ENCODE data around the gene WT1. TPM values are rescaled to one million over a fixed set of nuclear protein-coding genes. Genes with fewer than 3 reads are reported as not detected.
A peak's percentile ranks its signal among the peaks of the same experiment; 100 is the strongest.
"Not testable (repeated sequence)": the region's sequence is repeated elsewhere in the genome, so short reads cannot be mapped to it uniquely, and the experiment has no call there.

The WT1 gene
- total RNA-seq, 6 experiments from 2014 or later: not detected

GRCh38 chr11:32375826-32376225, 59.5 kb downstream of the WT1 start:
- no peak for DNase-seq
- Mint-ChIP-seq H3K27me3 (ENCODE audit: insufficient read depth) (peaks cover 8% of the 10 kb centered on the region; the same call in 1 of the 2 replicates), H3K9me3 (no peaks in the 10 kb centered on the region), H3K27ac (no peak overlapping the region), H3K4me3 (no peak overlapping the region), H3K36me3 (ENCODE audit: low read depth) (no peaks in the 10 kb centered on the region), H3K4me1 (ENCODE audit: low read depth) (peaks cover 6% of the 10 kb centered on the region; the same call in 1 of the 2 replicates)
- TF ChIP-seq CTCF (IDR thresholded peaks at IDR 0.05): no peak

- no peak overlapping the region for H3K27ac Mint-ChIP-seq
- no peak for DNase-seq
- H3K4me1 Mint-ChIP-seq (ENCODE audit: low read depth): peaks cover 6% of the 10 kb centered on the region; the same call in 1 of the 2 replicates
- no peaks in the 10 kb centered on the region for H3K9me3 Mint-ChIP-seq
- TF ChIP-seq CTCF (IDR thresholded peaks at IDR 0.05): peak; percentile 74
- H3K27me3 Mint-ChIP-seq (ENCODE audit: insufficient read depth): peaks cover 5% of the 10 kb centered on the region; the same call in 1 of the 2 replicates
- H3K36me3 Mint-ChIP-seq (ENCODE audit: low read depth): no peaks in the 10 kb centered on the region
- no peak overlapping the region for H3K4me3 Mint-ChIP-seq
Observed at GRCh38 chr11:32374261-32374711, 61.1 kb downstream of the WT1 start.

GRCh38 chr11:32369987-32370386, 65.4 kb downstream of the WT1 start:
- not testable (repeated sequence) for DNase-seq; H3K9me3 Mint-ChIP-seq; H3K27me3 Mint-ChIP-seq (ENCODE audit: insufficient read depth); H3K4me3 Mint-ChIP-seq; H3K36me3 Mint-ChIP-seq (ENCODE audit: low read depth); H3K4me1 Mint-ChIP-seq (ENCODE audit: low read depth); H3K27ac Mint-ChIP-seq

- Mint-ChIP-seq H3K27me3 (ENCODE audit: insufficient read depth) (peaks cover 24% of the 10 kb centered on the region), H3K36me3 (ENCODE audit: low read depth) (no peaks in the 10 kb centered on the region; the same call in 1 of the 2 replicates), H3K4me1 (ENCODE audit: low read depth) (no peaks in the 10 kb centered on the region), H3K9me3 (no peaks in the 10 kb centered on the region; the same call in 1 of the 2 replicates), H3K27ac (no peak overlapping the region), H3K4me3 (no peak overlapping the region)
- DNase-seq: no peak
- no peak for TF ChIP-seq CTCF (IDR thresholded peaks at IDR 0.05)
Observed at GRCh38 chr11:32366666-32367065, 68.7 kb downstream of the WT1 start.

- H3K4me1 Mint-ChIP-seq (ENCODE audit: low read depth): no peaks in the 10 kb centered on the region
- H3K4me3 Mint-ChIP-seq: no peak overlapping the region
- H3K36me3 Mint-ChIP-seq (ENCODE audit: low read depth): no peaks in the 10 kb centered on the region; the same call in 1 of the 2 replicates
- no peak for DNase-seq
- TF ChIP-seq CTCF (IDR thresholded peaks at IDR 0.05): no peak
- peaks cover 24% of the 10 kb centered on the region for H3K27me3 Mint-ChIP-seq (ENCODE audit: insufficient read depth)
- H3K9me3 Mint-ChIP-seq: no peaks in the 10 kb centered on the region; the same call in 1 of the 2 replicates
- no peak overlapping the region for H3K27ac Mint-ChIP-seq
Observed at GRCh38 chr11:32365192-32365591, 70.1 kb downstream of the WT1 start.

- Mint-ChIP-seq H3K27me3 (ENCODE audit: insufficient read depth) (peaks cover 34% of the 10 kb centered on the region), H3K9me3 (no peaks in the 10 kb centered on the region), H3K4me3 (no peak overlapping the region), H3K27ac (no peak overlapping the region), H3K36me3 (ENCODE audit: low read depth) (no peaks in the 10 kb centered on the region), H3K4me1 (ENCODE audit: low read depth) (no peaks in the 10 kb centered on the region)
- no peak for DNase-seq
- TF ChIP-seq CTCF (IDR thresholded peaks at IDR 0.05): no peak
Observed at GRCh38 chr11:32358729-32359128, 76.6 kb downstream of the WT1 start.
